OCI-LY3 (cell line): ENCODE measurements around the gene PRDM16.

Experiments used
- CTCF ChIP-seq: fragments of 200-600, 300-600 bp; sonication (generic); IDR thresholded peaks from 2 replicates; pipeline ENCODE4 v1.5.1; 2014; ENCODE audit warnings: antibody characterized with exemption, low read length, low read depth
- EZH2phosphoT487 ChIP-seq: fragments of 200-600 bp; shearing (Covaris generic); IDR thresholded peaks from 2 replicates; pipeline ENCODE4 v1.6.1; 2018; ENCODE audit warnings: antibody characterized with exemption, mixed run types, low read depth

- TF ChIP-seq CTCF (no peak), EZH2phosphoT487 (no peak)
Measured at GRCh38 chr1:3377166-3377565, 308.2 kb downstream of the PRDM16 start.
